K562 (cell line): ENCODE measurements around the gene C9orf50. TPM values are rescaled to one million over a fixed set of nuclear protein-coding genes. Genes with fewer than 3 reads are reported as not detected.

Experiments used
- ADNP ChIP-seq: fragments of 200-800 bp; sonication (Bioruptor generic); IDR thresholded peaks from 2 replicates; pipeline ENCODE4 v1.6.1; 2016; ENCODE audit warnings: missing genetic modification characterization, missing compliant biosample characterization
- ATF6 ChIP-seq: sonication (generic); formaldehyde crosslinking; IDR thresholded peaks from 2 replicates; pipeline ENCODE4 v1.4.0; 2020; ENCODE audit warnings: mild to moderate bottlenecking, missing genetic modification reagents
- BCL6 ChIP-seq: fragments of 250-450 bp; sonication (Bioruptor Pico); IDR thresholded peaks from 2 replicates; pipeline ENCODE4 v1.4.0; 2020
- CAMTA2 ChIP-seq: fragments of 250-450 bp; sonication (Bioruptor Pico); conservative IDR thresholded peaks from 2 replicates; pipeline ENCODE4 v1.5.1; 2022
- DDX20 ChIP-seq: fragments of 450-650 bp; IDR thresholded peaks from 2 replicates; pipeline ENCODE4 v1.6.1; 2016; ENCODE audit warnings: missing genetic modification characterization, low read depth, mild to moderate bottlenecking, missing compliant biosample characterization, moderate library complexity
- ESRRA ChIP-seq: fragments of 450-650 bp; IDR thresholded peaks from 2 replicates; pipeline ENCODE4 v1.6.1; 2014; ENCODE audit warnings: low read depth, mild to moderate bottlenecking, moderate library complexity, borderline replicate concordance
- FOXA3 ChIP-seq, 2 experiments: fragments of 450-650 bp in 1 of 2; sonication (generic) in 1 of 2; formaldehyde crosslinking; IDR thresholded peaks in 1 of 2; conservative IDR thresholded peaks in 1 of 2; 2 replicates each; pipeline versions ENCODE4 v1.4.0 to v1.8.0; 2020 to 2022; ENCODE audit warnings: mild to moderate bottlenecking in 2 of 2, missing genetic modification reagents in 1 of 2
- HIVEP1 ChIP-seq: fragments of 250-450 bp; sonication (Bioruptor Pico); IDR thresholded peaks from 2 replicates; pipeline ENCODE4 v1.4.0; 2020; ENCODE audit warnings: mild to moderate bottlenecking
- HSF4 ChIP-seq: fragments of 250-450 bp; sonication (Bioruptor Pico); IDR thresholded peaks from 2 replicates; pipeline ENCODE4 v2.1.2; 2022; ENCODE audit warnings: mild to moderate bottlenecking, moderate library complexity, borderline replicate concordance
- KAT7 ChIP-seq: sonication (generic); formaldehyde crosslinking; IDR thresholded peaks from 2 replicates; pipeline ENCODE4 v1.8.0; 2022; ENCODE audit warnings: missing genetic modification reagents, mild to moderate bottlenecking, borderline replicate concordance
- RFX7 ChIP-seq: fragments of 250-450 bp; sonication (Bioruptor Pico); IDR thresholded peaks from 2 replicates; pipeline ENCODE4 v1.5.1; 2021; ENCODE audit warnings: mild to moderate bottlenecking
- STAG1 ChIP-seq: sonication (generic); formaldehyde crosslinking; IDR thresholded peaks from 2 replicates; pipeline ENCODE4 v1.5.0; 2020; ENCODE audit warnings: missing genetic modification reagents, borderline replicate concordance
- TAF15 ChIP-seq: fragments of 200-400 bp; formaldehyde crosslinking; IDR thresholded peaks from 2 replicates; pipeline ENCODE4 v1.6.1; 2017; ENCODE audit warnings: mild to moderate bottlenecking, low read depth, low read length, moderate library complexity
- THRAP3 ChIP-seq: fragments of 450-650 bp; IDR thresholded peaks from 2 replicates; pipeline ENCODE4 v1.6.1; 2016; ENCODE audit warnings: mild to moderate bottlenecking, inconsistent platforms, borderline replicate concordance
- ZBTB40 ChIP-seq, 2 experiments: fragments of 450-650 bp in 1 of 2; sonication (generic) in 1 of 2; formaldehyde crosslinking in 1 of 2; IDR thresholded peaks; 2 replicates each; pipeline versions ENCODE4 v1.7.1 to v1.9.0; 2016 to 2022; ENCODE audit warnings: inconsistent platforms in 1 of 2, mild to moderate bottlenecking in 1 of 2, missing genetic modification reagents in 1 of 2
- ZFP30 ChIP-seq: fragments of 250-450 bp; sonication (Bioruptor Pico); IDR thresholded peaks from 2 replicates; pipeline ENCODE4 v1.8.0; 2022; ENCODE audit warnings: moderate library complexity, mild to moderate bottlenecking, inconsistent platforms, borderline replicate concordance
- ZFPM2 ChIP-seq: fragments of 250-450 bp; sonication (Bioruptor Pico); IDR thresholded peaks from 2 replicates; pipeline ENCODE4 v1.5.1; 2022; ENCODE audit warnings: mild to moderate bottlenecking
- ZNF561 ChIP-seq: fragments of 450-650 bp; formaldehyde crosslinking; conservative IDR thresholded peaks from 2 replicates; pipeline ENCODE4 v1.4.0; 2020; ENCODE audit warnings: mild to moderate bottlenecking, moderate library complexity
- polyA plus RNA-seq, 8 experiments: library from polyadenylated mRNA; depleted of rRNA in 4 of 8; stranded (reverse) in 5 of 8; unstranded in 3 of 8; fragments of >200 nt; fragmentation: Nextera tagmentation in 2 of 8; fragmentation: Illumina TruSeq in 1 of 8; extraction: Ambion mirVana in 2 of 8; extraction: Trizol in 1 of 8; gene quantifications; 2 replicates each; pipeline versions ENCODE4 v1.2.1 to v1.2.3, GENCODE V29; 2011 to 2014; ENCODE audit warnings: inconsistent platforms in 1 of 8, missing spikeins in 1 of 8
- total RNA-seq, 7 experiments: library from RNA; depleted of rRNA in 6 of 7; stranded (reverse); fragments of >200 nt in 6 of 7; fragmentation: Illumina TruSeq in 2 of 7; extraction: Trizol in 2 of 7; gene quantifications; 2 replicates each; pipeline versions ENCODE4 v1.2.1 to v1.2.3, GENCODE V29; 2011 to 2021; ENCODE audit warnings: low replicate concordance in 1 of 7

C9orf50 gene
- total and polyA plus RNA-seq, 9 of the 15 experiments (the other 6 are each of a cell fraction or from before 2014, with no cell fraction given), result not detected

- TF ChIP-seq KAT7 (no peak), CAMTA2 (no peak), ZBTB40 (IDR thresholded peaks at IDR 0.05) (peak; percentile 57), ZBTB40 (CRISPR knock-in tag; IDR thresholded peaks at IDR 0.05) (no peak), TAF15 (no peak), ZNF561 (CRISPR knock-in tag) (no peak; the same call in 1 of the 2 replicates), HSF4 (CRISPR knock-in tag) (no peak), THRAP3 (no peak), STAG1 (no peak), FOXA3 (CRISPR knock-in tag; conservative IDR thresholded peaks at IDR 0.05 in 1 of 2, IDR thresholded peaks at IDR 0.05 in 1 of 2) (no peak), HIVEP1 (CRISPR knock-in tag) (peak; percentile 81), RFX7 (CRISPR knock-in tag) (peak; percentile 57; the same call in 1 of the 2 replicates), ZFPM2 (CRISPR knock-in tag) (no peak), ESRRA (peak; percentile 35; the same call in 1 of the 2 replicates), DDX20 (tag) (peak; percentile 88), ADNP (tag) (peak; percentile 85), BCL6 (CRISPR knock-in tag) (peak; percentile 67), ZFP30 (CRISPR knock-in tag) (no peak), ATF6 (CRISPR knock-in tag) (no peak)
Measured at GRCh38 chr9:129595903-129596540, 24.9 kb downstream of the C9orf50 start (continued).
